Endothelial cell of umbilical vein (primary cell): ENCODE results near the gene GNAO1. TPM values are rescaled to one million over a fixed set of nuclear protein-coding genes. Genes with fewer than 3 reads are reported as not detected.

ENCODE experiments used
- BruUV-seq: library from RNA; stranded (reverse); fragments of 400-500 nt; replicated peaks from 2 replicates; lab custom pipeline; 2021; lab: Mats Ljungman, UMichigan
- CTCF ChIA-PET: fragments of 300-600, 350-600 bp; sonication (Branson Sonifier 250); formaldehyde crosslinking; loops from one replicate; lab custom pipeline; 2021; ENCODE audit warnings: antibody characterized with exemption, inconsistent platforms; lab: Charles Lee
- POLR2A ChIA-PET: fragments of 300-600, 350-600 bp; sonication (Branson Sonifier 250); formaldehyde crosslinking; loops from one replicate; lab custom pipeline; 2021; ENCODE audit warnings: antibody characterized with exemption, inconsistent platforms; lab: Charles Lee
- DNase-seq: peaks from one replicate; pipeline ENCODE4 v3.0.0-alpha.2; 2011; ENCODE audit warnings: low read depth, low spot score
- FAIRE-seq: peaks from 2 replicates; lab custom pipeline; 2011; peaks lifted over from hg19 to GRCh38; lab: Jason Lieb, UNC
- H2AFZ ChIP-seq: 2 replicates; pipeline ENCODE4 v1.6.0; 2012; ENCODE audit warnings: low read depth, low read length, control low read depth, inconsistent platforms
- H3K27ac ChIP-seq: 2 replicates; pipeline ENCODE4 v1.5.1; 2011; ENCODE audit warnings: low read depth, mild to moderate bottlenecking, control low read depth, low read length, moderate library complexity; ENCODE audit not compliant: insufficient read depth
- H3K27me3 ChIP-seq, 2 experiments: 2 replicates each; pipeline versions ENCODE4 v1.6.0 to v1.6.1; 2011; ENCODE audit warnings: low read length in 2 of 2, mixed read lengths in 1 of 2; ENCODE audit not compliant: control insufficient read depth in 2 of 2, insufficient read depth in 2 of 2
- H3K36me3 ChIP-seq, 2 experiments: 2 replicates in 1 of 2; 3 replicates in 1 of 2; pipeline ENCODE4 v1.5.1; 2011; ENCODE audit warnings: low read length in 2 of 2, mild to moderate bottlenecking in 1 of 2, moderate library complexity in 1 of 2; ENCODE audit not compliant: control insufficient read depth in 2 of 2, insufficient read depth in 2 of 2; ENCODE audit errors: extremely low read depth in 1 of 2
- H3K4me1 ChIP-seq: 3 replicates; pipeline ENCODE4 v1.5.1; 2011; ENCODE audit warnings: mild to moderate bottlenecking, low read length; ENCODE audit not compliant: control insufficient read depth, insufficient read depth; ENCODE audit errors: extremely low read depth
- H3K4me2 ChIP-seq: 2 replicates; pipeline ENCODE4 v1.6.1; 2011; ENCODE audit warnings: low read length, control low read depth, mixed read lengths; ENCODE audit not compliant: insufficient read depth
- H3K4me3 ChIP-seq, 3 experiments: fragments of 200-600 bp in 1 of 3; sonication (generic), shearing (Covaris generic) in 1 of 3; replicated peaks in 1 of 3; 2 replicates each; pipeline ENCODE4 v1.5.1; 2011 to 2016; ENCODE audit warnings: control low read depth in 3 of 3, low read length in 3 of 3, mild to moderate bottlenecking in 2 of 3, inconsistent platforms in 1 of 3, low read depth in 1 of 3, moderate library complexity in 1 of 3; ENCODE audit not compliant: insufficient read depth in 1 of 3
- H3K79me2 ChIP-seq: 2 replicates; pipeline ENCODE4 v1.6.0; 2012; ENCODE audit warnings: low read length, inconsistent platforms; ENCODE audit not compliant: control insufficient read depth, insufficient read depth
- H3K9ac ChIP-seq: replicated peaks from 2 replicates; pipeline ENCODE3; 2011; ENCODE audit warnings: low read length, control low read depth; ENCODE audit not compliant: insufficient read depth; ENCODE audit errors: extremely low read depth
- H3K9me1 ChIP-seq: replicated peaks from 3 replicates; pipeline ENCODE4 v1.6.0; 2011; ENCODE audit warnings: mild to moderate bottlenecking, low read length; ENCODE audit not compliant: control insufficient read depth, insufficient read depth; ENCODE audit errors: extremely low read depth
- H3K9me3 ChIP-seq: replicated peaks from 2 replicates; pipeline ENCODE4 v1.5.1; 2012; ENCODE audit warnings: low read length, inconsistent platforms; ENCODE audit not compliant: control insufficient read depth, insufficient read depth
- H4K20me1 ChIP-seq: replicated peaks from 2 replicates; pipeline ENCODE3; 2011; ENCODE audit warnings: mild to moderate bottlenecking, low read length; ENCODE audit not compliant: control insufficient read depth, insufficient read depth; ENCODE audit errors: extremely low read depth
- CTCF ChIP-seq, 2 donors: IDR thresholded peaks; 1 replicate in 1 of 2; 2 replicates in 1 of 2; pipeline ENCODE4 v1.5.1; 2011; ENCODE audit warnings: low read length in 2 of 2, mild to moderate bottlenecking in 2 of 2, moderate library complexity in 2 of 2, control low read depth in 1 of 2, inconsistent platforms in 1 of 2, low read depth in 1 of 2; ENCODE audit not compliant: insufficient read depth in 1 of 2; ENCODE audit errors: extremely low read depth in 1 of 2
- EZH2 ChIP-seq: IDR thresholded peaks from 2 replicates; pipeline ENCODE4 v1.6.1; 2012; ENCODE audit warnings: borderline replicate concordance, low read depth, mild to moderate bottlenecking, moderate library complexity, low read length, inconsistent platforms; ENCODE audit not compliant: severe bottlenecking
- FOS ChIP-seq: IDR thresholded peaks from 2 replicates; pipeline ENCODE4 v1.6.1; 2011; ENCODE audit warnings: mild to moderate bottlenecking, low read length, moderate library complexity, borderline replicate concordance; ENCODE audit not compliant: insufficient read depth
- GATA2 ChIP-seq: IDR thresholded peaks from 2 replicates; pipeline ENCODE4 v1.7.0; 2011; ENCODE audit warnings: low read depth, mild to moderate bottlenecking, moderate library complexity, mixed read lengths, low read length; ENCODE audit not compliant: insufficient read length, insufficient read depth
- JUN ChIP-seq: IDR thresholded peaks from 2 replicates; pipeline ENCODE4 v1.6.1; 2011; ENCODE audit warnings: borderline replicate concordance, low read depth; ENCODE audit not compliant: insufficient read length, insufficient read depth
- MAX ChIP-seq: IDR thresholded peaks from 2 replicates; pipeline ENCODE4 v1.6.1; 2011; ENCODE audit not compliant: insufficient read depth, insufficient read length
- MYC ChIP-seq: IDR thresholded peaks from one replicate; pipeline ENCODE4 v1.6.1; 2011; ENCODE audit warnings: mild to moderate bottlenecking, low read depth, low read length
- POLR2A ChIP-seq: IDR thresholded peaks from 2 replicates; pipeline ENCODE4 v1.6.1; 2012; ENCODE audit warnings: low read depth, mild to moderate bottlenecking, control low read depth, low read length
- POLR2AphosphoS5 ChIP-seq: IDR thresholded peaks from 2 replicates; pipeline ENCODE4 v1.6.1; 2012; ENCODE audit warnings: low read depth, mild to moderate bottlenecking, control low read depth, low read length, moderate library complexity; ENCODE audit not compliant: insufficient read depth
- dilution Hi-C: fragments of 300-500 bp; cut with MboI; formaldehyde crosslinking; loops from one replicate; pipeline ENCODE4 v1.15.0; 2019; ENCODE audit warnings: low sequenced_read_pairs; ENCODE audit not compliant: extremely low pct_ligation_motif_present
- intact Hi-C: fragments of 100-400 bp; cut with micrococcal nuclease; formaldehyde crosslinking; loops from one replicate; pipeline ENCODE4 v1.10.0; 2022
- polyA plus RNA-seq, 4 experiments: library from polyadenylated mRNA; depleted of rRNA in 3 of 4; stranded (reverse) in 3 of 4; unstranded in 1 of 4; fragments of >200 nt; gene quantifications; 2 replicates each; pipeline versions ENCODE4 v1.2.1 to v1.2.3, GENCODE V29; 2011 to 2012; ENCODE audit warnings: missing spikeins in 1 of 4
- total RNA-seq: library from RNA; stranded (reverse); gene quantifications from 2 replicates; pipeline ENCODE4 v1.2.3, GENCODE V29; 2021

GNAO1 gene
- total and polyA plus RNA-seq, 2 donors (not counting 3 experiments of a cell fraction or from before 2014, with no cell fraction given): not detected

- ChIA-PET CTCF (no interaction called here), POLR2A (no interaction called here)
- no peak overlapping the region for H3K27ac ChIP-seq
- H3K9me3 ChIP-seq: no peaks in the 10 kb centered on the region
- H4K20me1 ChIP-seq: no peaks in the 10 kb centered on the region
- TF ChIP-seq JUN (no peak), FOS (no peak), POLR2A (no peak), EZH2 (no peak), MYC (no peak), POLR2AphosphoS5 (no peak), MAX (no peak), GATA2 (no peak), CTCF (IDR thresholded peaks at IDR 0.05; ENCODE audit: extremely low read depth in 1 of 2, insufficient read depth in 1 of 2, low read depth in 1 of 2, low read length in 2 of 2) (no peak)
- H3K9ac ChIP-seq: no peak overlapping the region
- dilution Hi-C loops (no loop called here), intact Hi-C loops (loop anchor here (10.0 kb wide), 3 partner anchors 118 to 468 kb away; partner anchors contain the start of gene GNAO1)
- H2AFZ ChIP-seq: no peak overlapping the region
- DNase-seq (no peak), FAIRE-seq (no peak)
- no TSS peak for BruUV-seq
- no peaks in the 10 kb centered on the region for H3K36me3 ChIP-seq
- peaks cover under 1 to 3% of the 10 kb centered on the region in 2 experiments for H3K27me3 ChIP-seq
- no peaks in the 10 kb centered on the region for H3K79me2 ChIP-seq
- no peak overlapping the region for H3K4me2 ChIP-seq
- H3K4me3 ChIP-seq: no peak overlapping the region
- no peaks in the 10 kb centered on the region for H3K4me1 ChIP-seq
- no peaks in the 10 kb centered on the region for H3K9me1 ChIP-seq
Measured at GRCh38 chr16:56312556-56312955, 121.3 kb downstream of the GNAO1 start.
